Liver (tissue), 9 donors: ENCODE data around the gene ME2. TPM values are rescaled to one million over a fixed set of nuclear protein-coding genes. Genes with fewer than 3 reads are reported as not detected.

Experiments
- DNase-seq: peaks from one replicate; pipeline ENCODE4 v3.0.0-alpha.2; 2017; ENCODE audit warnings: low spot score
- H3K27ac ChIP-seq, 2 donors: one replicate each; pipeline ENCODE4 v1.7.0; 2013; ENCODE audit warnings: inconsistent platforms in 2 of 2, low read length in 2 of 2, control low read depth in 1 of 2, low read depth in 1 of 2, mild to moderate bottlenecking in 1 of 2
- H3K27me3 ChIP-seq, 4 donors: one replicate each; pipeline versions ENCODE4 v1.6.1 to v1.7.0; 2013; ENCODE audit warnings: low read length in 3 of 4, inconsistent platforms in 1 of 4, mild to moderate bottlenecking in 1 of 4, moderate library complexity in 1 of 4; ENCODE audit not compliant: control insufficient read depth in 4 of 4, insufficient read depth in 4 of 4
- H3K36me3 ChIP-seq, 4 donors: one replicate each; pipeline versions ENCODE4 v1.6.1 to v1.7.0; 2013; ENCODE audit warnings: low read length in 3 of 4, mild to moderate bottlenecking in 3 of 4, low read depth in 1 of 4, moderate library complexity in 1 of 4; ENCODE audit not compliant: control insufficient read depth in 4 of 4, insufficient read depth in 3 of 4
- H3K4me1 ChIP-seq, 4 donors: one replicate each; pipeline versions ENCODE4 v1.6.1 to v1.7.0; 2013; ENCODE audit warnings: low read length in 3 of 4, mild to moderate bottlenecking in 3 of 4, moderate library complexity in 1 of 4; ENCODE audit not compliant: control insufficient read depth in 4 of 4, insufficient read depth in 4 of 4
- H3K4me3 ChIP-seq, 3 donors: one replicate each; pipeline versions ENCODE4 v1.6.1 to v1.7.0; 2013; ENCODE audit warnings: low read length in 3 of 3, control low read depth in 1 of 3, low read depth in 1 of 3, mild to moderate bottlenecking in 1 of 3
- H3K9ac ChIP-seq, 2 donors: one replicate each; pipeline ENCODE4 v1.7.0; 2013; ENCODE audit warnings: low read length in 2 of 2, mild to moderate bottlenecking in 2 of 2, moderate library complexity in 2 of 2, control low read depth in 1 of 2, low read depth in 1 of 2
- H3K9me3 ChIP-seq, 4 donors: one replicate each; pipeline versions ENCODE4 v1.6.1 to v1.7.0; 2013; ENCODE audit warnings: low read length in 3 of 4; ENCODE audit not compliant: control insufficient read depth in 4 of 4
- ATF3 ChIP-seq: IDR thresholded peaks from 2 replicates; pipeline ENCODE4 v1.6.1; 2016; ENCODE audit warnings: antibody characterized with exemption
- CTCF ChIP-seq: fragments of 150-350 bp; IDR thresholded peaks from 2 replicates; pipeline ENCODE4 v1.5.1; 2017; ENCODE audit warnings: improper control_type of control experiment, low read depth, low read length; ENCODE audit not compliant: missing input control
- EGR1 ChIP-seq, 2 donors: IDR thresholded peaks; 2 replicates each; pipeline ENCODE4 v1.6.1; 2016 to 2018; ENCODE audit warnings: antibody characterized with exemption in 2 of 2, low read depth in 2 of 2
- FOXA1 ChIP-seq: IDR thresholded peaks from 2 replicates; pipeline ENCODE4 v1.6.1; 2016; ENCODE audit warnings: antibody characterized with exemption
- FOXA2 ChIP-seq: IDR thresholded peaks from 2 replicates; pipeline ENCODE4 v1.6.1; 2016; ENCODE audit warnings: antibody characterized with exemption
- HNF4G ChIP-seq: IDR thresholded peaks from 2 replicates; pipeline ENCODE4 v1.6.1; 2016; ENCODE audit warnings: antibody characterized with exemption
- RAD21 ChIP-seq, 2 donors: IDR thresholded peaks; 2 replicates each; pipeline ENCODE4 v1.6.1; 2016; ENCODE audit warnings: antibody characterized with exemption in 2 of 2, mild to moderate bottlenecking in 2 of 2
- REST ChIP-seq: IDR thresholded peaks from 2 replicates; pipeline ENCODE4 v1.6.1; 2016; ENCODE audit warnings: antibody characterized with exemption, mild to moderate bottlenecking
- RXRA ChIP-seq, 2 donors: IDR thresholded peaks; 2 replicates each; pipeline ENCODE4 v1.6.1; 2017 to 2018; ENCODE audit warnings: antibody characterized with exemption in 2 of 2, mild to moderate bottlenecking in 1 of 2
- SP1 ChIP-seq: IDR thresholded peaks from 2 replicates; pipeline ENCODE4 v1.6.1; 2018; ENCODE audit warnings: antibody characterized with exemption, mild to moderate bottlenecking
- TAF1 ChIP-seq: conservative IDR thresholded peaks from 2 replicates; pipeline ENCODE4 v1.6.1; 2016; ENCODE audit warnings: antibody characterized with exemption, mild to moderate bottlenecking
- YY1 ChIP-seq: IDR thresholded peaks from 2 replicates; pipeline ENCODE4 v1.6.1; 2016; ENCODE audit warnings: antibody characterized with exemption, mild to moderate bottlenecking
- ZBTB33 ChIP-seq: IDR thresholded peaks from 2 replicates; pipeline ENCODE4 v1.6.1; 2016; ENCODE audit warnings: antibody characterized with exemption
- WGBS: extraction: QIAGEN DNeasy Blood & Tissue Kit; methylation state at CpG from one replicate; pipeline ENCODE4 v1.1.7; 2013; 5-methylcytosine and 5-hydroxymethylcytosine counted together
- polyA plus RNA-seq, 2 donors: library from polyadenylated mRNA; stranded (reverse) in 1 of 2; unstranded in 1 of 2; fragments of 200-250 nt in 1 of 2; fragments of >200 nt in 1 of 2; fragmentation: Nextera tagmentation in 1 of 2; extraction: Ambion mirVana in 1 of 2; gene quantifications; one replicate each; pipeline versions ENCODE4 v1.2.1 to v1.2.3, GENCODE V29; 2013 to 2015
- total RNA-seq, 2 donors: library from RNA; depleted of rRNA; stranded (reverse); fragments of >200 nt; gene quantifications; one replicate each; pipeline ENCODE4 v1.2.3, GENCODE V29; 2014
- donor health status: healthy.
- donor health status: healthy.
- donor health status: healthy.
- donor health status: healthy.
- donor health status: healthy.

ME2 gene
- total and polyA plus RNA-seq, 4 donors, result 9.0 to 33.8 (median 16.1) TPM

GRCh38 chr18:50842846-50843245 is 36.1 kb upstream of the ME2 start:
- WGBS, result 0% methylated on average over 1 of the region's 1 CpG
- Histone ChIP-seq H3K27ac (no peak overlapping the region), H3K4me3 (no peak overlapping the region), H3K9ac (no peak overlapping the region), H3K27me3 (no peaks in the 10 kb centered on the region), H3K9me3 (no peaks in the 10 kb centered on the region), H3K36me3 (no peaks in the 10 kb centered on the region), H3K4me1 (peaks cover 0 to 4% (median 0%) of the 10 kb centered on the region in 4 donors)
- DNase-seq, result no peak
- TF ChIP-seq ZBTB33, result no peak
- no peak for TF ChIP-seq EGR1 (IDR thresholded peaks at IDR 0.05; ENCODE audit: low read depth in 2 of 2)
- TF ChIP-seq TAF1, result no peak
- no peak for TF ChIP-seq FOXA2
- TF ChIP-seq FOXA1, result no peak
- no peak for TF ChIP-seq ATF3
- TF ChIP-seq SP1, result no peak
- no peak for TF ChIP-seq RXRA (IDR thresholded peaks at IDR 0.05)
- TF ChIP-seq HNF4G, result no peak
- TF ChIP-seq CTCF, result no peak
- no peak for TF ChIP-seq YY1

GRCh38 chr18:50844554-50844953 is 34.4 kb upstream of the ME2 start:
- H3K36me3 ChIP-seq, result no peaks in the 10 kb centered on the region
- no peak overlapping the region for H3K9ac ChIP-seq
- H3K4me3 ChIP-seq, result no peak overlapping the region
- H3K27ac ChIP-seq, result no peak overlapping the region
- TF ChIP-seq REST (no peak), RAD21 (IDR thresholded peaks at IDR 0.05) (no peak), FOXA1 (no peak)
- WGBS, result 60% methylated on average over 6 of the region's 6 CpGs
- H3K27me3 ChIP-seq, result no peaks in the 10 kb centered on the region
- H3K4me1 ChIP-seq, result peaks cover 0 to 4% (median 0%) of the 10 kb centered on the region in 4 donors
- H3K9me3 ChIP-seq, result no peaks in the 10 kb centered on the region
- no peak for DNase-seq
